HFFc6 (cell line): Measurements from ENCODE around the gene GFRA1. TPM values are rescaled to one million over a fixed set of nuclear protein-coding genes. Genes with fewer than 3 reads are reported as not detected.
A peak's percentile ranks its signal among the peaks of the same experiment; 100 is the strongest.

Experiments used
- DNase-seq: peaks from one replicate; pipeline ENCODE4 v3.0.0-alpha.2; 2018
- H3K27ac Mint-ChIP-seq: 2 replicates; pipeline ENCODE4 v1.8.0; 2020; ENCODE audit warnings: mild to moderate bottlenecking, mixed read lengths
- H3K27me3 Mint-ChIP-seq: 2 replicates; pipeline ENCODE4 v1.8.0; 2021; ENCODE audit warnings: mild to moderate bottlenecking, moderate library complexity, mixed read lengths; ENCODE audit not compliant: insufficient read depth
- H3K36me3 Mint-ChIP-seq: 2 replicates; pipeline ENCODE4 v1.8.0; 2021; ENCODE audit warnings: low read depth, mixed read lengths
- H3K4me1 Mint-ChIP-seq: 2 replicates; pipeline ENCODE4 v1.8.0; 2020; ENCODE audit warnings: low read depth, mixed read lengths
- H3K4me3 Mint-ChIP-seq: 2 replicates; pipeline ENCODE4 v1.8.0; 2020; ENCODE audit warnings: mild to moderate bottlenecking, moderate library complexity, mixed read lengths
- H3K9me3 Mint-ChIP-seq: 2 replicates; pipeline ENCODE4 v1.8.0; 2020; ENCODE audit warnings: mild to moderate bottlenecking, mixed read lengths
- CTCF ChIP-seq: fragments of 200-600 bp; sonication (generic); IDR thresholded peaks from 2 replicates; pipeline ENCODE4 v1.5.0; 2021; ENCODE audit warnings: antibody characterized with exemption, mild to moderate bottlenecking
- long read RNA-seq: library from polyadenylated mRNA; unstranded; transcript quantifications from one replicate; pipeline ENCODE4 v2.0.0, GENCODE V29; 2019
- total RNA-seq, 6 experiments: library from RNA; stranded (reverse); fragmentation: NEBNext Ultra II Directional; extraction: Animal tissue kit (Norgen Biotek cat#: 25700); gene quantifications; 2 replicates in 1 of 6; 3 replicates in 5 of 6; pipeline ENCODE4 v1.2.3, GENCODE V29; 2021

Gene GFRA1, protein sequence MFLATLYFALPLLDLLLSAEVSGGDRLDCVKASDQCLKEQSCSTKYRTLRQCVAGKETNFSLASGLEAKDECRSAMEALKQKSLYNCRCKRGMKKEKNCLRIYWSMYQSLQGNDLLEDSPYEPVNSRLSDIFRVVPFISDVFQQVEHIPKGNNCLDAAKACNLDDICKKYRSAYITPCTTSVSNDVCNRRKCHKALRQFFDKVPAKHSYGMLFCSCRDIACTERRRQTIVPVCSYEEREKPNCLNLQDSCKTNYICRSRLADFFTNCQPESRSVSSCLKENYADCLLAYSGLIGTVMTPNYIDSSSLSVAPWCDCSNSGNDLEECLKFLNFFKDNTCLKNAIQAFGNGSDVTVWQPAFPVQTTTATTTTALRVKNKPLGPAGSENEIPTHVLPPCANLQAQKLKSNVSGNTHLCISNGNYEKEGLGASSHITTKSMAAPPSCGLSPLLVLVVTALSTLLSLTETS
- 10 to 100 TPM in 5 of 6 experiments, 1 to 10 TPM in 1; 7.3 to 17.2 (median 15.9) TPM for total RNA-seq
- long read RNA-seq, full-length matches to known transcripts: 3 of 11 reads
- long read RNA-seq, partial matches to known transcripts: 1 of 11 reads
- long read RNA-seq, other reads (novel, unspliced or antisense): 7 of 11 reads

GRCh38 chr10:116272440-116273283 lies at the start of gene GFRA1:
GFRA1 (minus strand) TSS chr10:116273206; CDS start chr10:116272029, 1,177 bp downstream.
- Mint-ChIP-seq H3K9me3 (no peaks in the 10 kb centered on the region), H3K4me3 (peak within 1 kb of the TSS; percentile 89), H3K4me1 (peaks cover 29% of the 10 kb centered on the region), H3K27ac (peak within 1 kb of the TSS; percentile 66), H3K27me3 (peaks cover 4% of the 10 kb centered on the region; the same call in 1 of the 2 replicates), H3K36me3 (no peaks in the 10 kb centered on the region)
- no peak for DNase-seq
- TF ChIP-seq CTCF: peak; percentile 50

DNA sequence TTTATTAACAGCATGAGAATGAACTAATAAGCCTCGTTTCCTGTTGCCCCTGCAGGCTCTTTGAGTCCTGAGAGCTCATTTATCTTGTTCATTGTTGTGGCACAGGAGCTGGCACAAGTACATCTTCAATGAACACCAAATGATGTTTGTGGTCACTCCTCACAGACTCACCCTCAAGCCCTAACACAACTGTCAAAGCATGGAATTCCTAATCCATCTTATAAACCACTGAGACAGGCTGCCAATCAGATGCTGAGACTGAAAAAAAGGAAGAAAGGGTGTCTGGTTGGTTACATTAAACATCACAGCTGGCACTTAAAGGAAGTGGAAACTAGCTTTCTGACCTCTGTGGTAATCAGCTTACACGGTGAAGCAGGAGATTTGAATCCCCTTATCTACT lies 43.5 kb upstream of the GFRA1 start:
- no peak overlapping the region for H3K4me3 Mint-ChIP-seq
- no peak overlapping the region for H3K27ac Mint-ChIP-seq
- TF ChIP-seq CTCF: no peak
- no peak for DNase-seq
- H3K9me3 Mint-ChIP-seq: no peaks in the 10 kb centered on the region
- no peaks in the 10 kb centered on the region for H3K36me3 Mint-ChIP-seq
- no peaks in the 10 kb centered on the region for H3K4me1 Mint-ChIP-seq
- H3K27me3 Mint-ChIP-seq: no peaks in the 10 kb centered on the region

GRCh38 chr10:116312548-116312947 lies 39.5 kb upstream of the GFRA1 start:
- TF ChIP-seq CTCF: no peak
- H3K27me3 Mint-ChIP-seq: no peaks in the 10 kb centered on the region; the same call in 1 of the 2 replicates
- no peak overlapping the region for H3K27ac Mint-ChIP-seq

GRCh38 chr10:116311706-116312490 lies 38.9 kb upstream of the GFRA1 start:
- H3K27me3 Mint-ChIP-seq: no peaks in the 10 kb centered on the region; the same call in 1 of the 2 replicates
- H3K36me3 Mint-ChIP-seq: no peaks in the 10 kb centered on the region
- H3K9me3 Mint-ChIP-seq: no peaks in the 10 kb centered on the region
- no peak for TF ChIP-seq CTCF
- H3K4me1 Mint-ChIP-seq: no peaks in the 10 kb centered on the region
- no peak overlapping the region for H3K27ac Mint-ChIP-seq
- no peak for DNase-seq
- H3K4me3 Mint-ChIP-seq: no peak overlapping the region

More at GRCh38 chr10:116312548-116312947, 39.5 kb upstream of the GFRA1 start:
- no peaks in the 10 kb centered on the region for H3K9me3 Mint-ChIP-seq
- no peak for DNase-seq
- H3K36me3 Mint-ChIP-seq: no peaks in the 10 kb centered on the region
- no peak overlapping the region for H3K4me3 Mint-ChIP-seq
- H3K4me1 Mint-ChIP-seq: no peaks in the 10 kb centered on the region

DNA sequence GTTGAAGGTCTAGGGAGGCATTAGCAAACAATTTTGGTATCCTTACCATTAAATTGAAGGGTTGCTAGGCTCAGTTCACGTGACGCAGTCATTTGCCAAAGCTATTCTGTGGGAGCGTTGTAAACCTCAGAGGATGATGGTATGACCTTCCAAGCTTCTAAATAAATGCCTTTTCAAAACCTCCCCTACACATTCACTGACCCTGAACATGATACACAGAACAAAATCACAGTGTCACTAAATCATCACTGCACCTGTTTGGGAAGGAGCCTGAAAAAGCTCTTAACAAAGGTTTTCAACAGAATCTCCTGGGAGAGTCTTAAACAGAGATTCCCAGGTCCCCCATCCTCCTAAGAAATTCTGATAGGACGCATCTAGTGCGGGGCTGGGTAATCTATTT lies 38.0 kb upstream of the GFRA1 start:
- Mint-ChIP-seq H3K27ac (no peak overlapping the region), H3K4me1 (no peaks in the 10 kb centered on the region), H3K36me3 (no peaks in the 10 kb centered on the region), H3K27me3 (no peaks in the 10 kb centered on the region; the same call in 1 of the 2 replicates), H3K4me3 (no peak overlapping the region), H3K9me3 (no peaks in the 10 kb centered on the region)
- DNase-seq: no peak
- no peak for TF ChIP-seq CTCF
